Upper lobe of right lung (tissue), 1 donor: ENCODE measurements around the gene SMARCE1. TPM values are rescaled to one million over a fixed set of nuclear protein-coding genes. Genes with fewer than 3 reads are reported as not detected.

ENCODE experiments used
- ATAC-seq: fragments of 200-7000 bp; cut with Tn5 transposase; one replicate; pipeline ENCODE4 v1.9.1; 2020; ENCODE audit warnings: mild to moderate bottlenecking, moderate library complexity
- DNase-seq: peaks from one replicate; pipeline ENCODE4 v3.0.0-alpha.2; 2020
- H3K27ac ChIP-seq: fragments of 200-600 bp; one replicate; pipeline ENCODE4 v1.8.0; 2022
- H3K27me3 ChIP-seq: fragments of 200-600 bp; one replicate; pipeline ENCODE4 v1.8.0; 2022; ENCODE audit warnings: mild to moderate bottlenecking
- H3K36me3 ChIP-seq: fragments of 200-600 bp; one replicate; pipeline ENCODE4 v1.8.0; 2022
- H3K4me1 ChIP-seq: fragments of 200-600 bp; one replicate; pipeline ENCODE4 v1.8.0; 2022
- H3K4me3 ChIP-seq: fragments of 200-600 bp; one replicate; pipeline ENCODE4 v1.8.0; 2022; ENCODE audit warnings: mild to moderate bottlenecking
- H3K9me3 ChIP-seq: fragments of 200-600 bp; one replicate; pipeline ENCODE4 v1.8.0; 2022
- CTCF ChIP-seq: fragments of 200-600 bp; IDR thresholded peaks from one replicate; pipeline ENCODE4 v1.8.0; 2022; ENCODE audit warnings: antibody characterized with exemption
- intact Hi-C: fragments of 100-400 bp; cut with DNase I; formaldehyde crosslinking; loops from one replicate; pipeline ENCODE4 v1.11.0; 2022
- total RNA-seq: library from RNA; stranded (reverse); fragmentation: NEBNext Ultra II Directional; extraction: Animal tissue kit (Norgen Biotek cat#: 25700); gene quantifications from one replicate; pipeline ENCODE4 v1.2.1, GENCODE V29; 2021
- donor health status: DM: no; HTN: yes; CAD: no; lungs with severe emphysema.

SMARCE1 gene
- total RNA-seq, 1 donor from 2014 or later, result 80.2 TPM

- H3K4me3 ChIP-seq, result no peak overlapping the region
- DNase-seq, result no peak
- no peaks in the 10 kb centered on the region for H3K9me3 ChIP-seq
- no peaks in the 10 kb centered on the region for H3K36me3 ChIP-seq
- intact Hi-C loops, result no loop called here
- no peak for TF ChIP-seq CTCF
- ATAC-seq, result no peak
- H3K27ac ChIP-seq, result no peak overlapping the region
- no peaks in the 10 kb centered on the region for H3K4me1 ChIP-seq
- H3K27me3 ChIP-seq, result peaks cover 15% of the 10 kb centered on the region
Observed at GRCh38 chr17:40659911-40660310, 12.3 kb upstream of the SMARCE1 start.

- Histone ChIP-seq H3K27ac (no peak overlapping the region), H3K27me3 (peaks cover 4% of the 10 kb centered on the region), H3K9me3 (no peaks in the 10 kb centered on the region), H3K36me3 (no peaks in the 10 kb centered on the region), H3K4me3 (no peak overlapping the region), H3K4me1 (no peaks in the 10 kb centered on the region)
- intact Hi-C loops, result no loop called here
- ATAC-seq (no peak), DNase-seq (no peak)
- no peak for TF ChIP-seq CTCF
Observed at GRCh38 chr17:40658396-40658795, 10.8 kb upstream of the SMARCE1 start.

GRCh38 chr17:40651939-40652338 is 4.3 kb upstream of the SMARCE1 start:
- TF ChIP-seq CTCF, result no peak

GRCh38 chr17:40648384-40648968 is 858 bp upstream of the SMARCE1 start:
- intact Hi-C loops, result no loop called here

More at GRCh38 chr17:40651939-40652338, 4.3 kb upstream of the SMARCE1 start:
- DNase-seq (no peak), ATAC-seq (no peak)
- intact Hi-C loops, result no loop called here
- Histone ChIP-seq H3K4me1 (peaks cover 9% of the 10 kb centered on the region), H3K9me3 (no peaks in the 10 kb centered on the region), H3K36me3 (no peaks in the 10 kb centered on the region), H3K27ac (no peak overlapping the region), H3K4me3 (no peak overlapping the region), H3K27me3 (no peaks in the 10 kb centered on the region)

GRCh38 chr17:40646791-40647623 is 611 bp downstream of the SMARCE1 start:
- intact Hi-C loops, result no loop called here
- no peaks in the 10 kb centered on the region for H3K27me3 ChIP-seq
- H3K27ac ChIP-seq, result peak overlapping the region; percentile 100
- H3K36me3 ChIP-seq, result peaks cover 20% of the 10 kb centered on the region
- peaks cover 28% of the 10 kb centered on the region for H3K4me1 ChIP-seq
- DNase-seq, result no peak
- H3K9me3 ChIP-seq, result no peaks in the 10 kb centered on the region
- TF ChIP-seq CTCF, result no peak
- ATAC-seq, result peak; percentile 63
- H3K4me3 ChIP-seq, result peak overlapping the region; percentile 89

More at GRCh38 chr17:40648384-40648968, 858 bp upstream of the SMARCE1 start:
- ATAC-seq, result peak; percentile 58
- no peak for DNase-seq
- peak overlapping the region; percentile 100 for H3K27ac ChIP-seq
- H3K4me1 ChIP-seq, result peaks cover 28% of the 10 kb centered on the region
- peak overlapping the region; percentile 89 for H3K4me3 ChIP-seq
- peaks cover 5% of the 10 kb centered on the region for H3K36me3 ChIP-seq
- H3K27me3 ChIP-seq, result no peaks in the 10 kb centered on the region
- no peak for TF ChIP-seq CTCF
- no peaks in the 10 kb centered on the region for H3K9me3 ChIP-seq
